ENCODE results near the gene TNS4.
A peak's percentile ranks its signal among the peaks of the same experiment; 100 is the strongest.

The TNS4 gene

GRCh38 chr17:40447148-40447644 lies 54.2 kb downstream of the TNS4 start:
- H3K4me3 ChIP-seq (replicated peaks; ENCODE audit: low read depth, low read length), result no peak overlapping the region
- no peaks in the 10 kb centered on the region for H3K36me3 ChIP-seq (ENCODE audit: control insufficient read depth, insufficient read depth, low read length)
- no peaks in the 10 kb centered on the region; the same call in 1 of the 2 replicates for H3K27me3 ChIP-seq (replicated peaks; ENCODE audit: control insufficient read depth, insufficient read depth, low read length)
- TF ChIP-seq CTCF (IDR thresholded peaks at IDR 0.05; ENCODE audit: insufficient read depth, low read length, poor library complexity, severe bottlenecking), result no peak
- DNase-seq (ENCODE audit: extremely low read depth, insufficient read length), result no peak

GRCh38 chr17:40445751-40446468 lies 55.5 kb downstream of the TNS4 start:
- no peak for DNase-seq (ENCODE audit: extremely low read depth, insufficient read length)
- Histone ChIP-seq H3K27me3 (replicated peaks; ENCODE audit: control insufficient read depth, insufficient read depth, low read length) (no peaks in the 10 kb centered on the region; the same call in 1 of the 2 replicates), H3K36me3 (ENCODE audit: control insufficient read depth, insufficient read depth, low read length) (no peaks in the 10 kb centered on the region), H3K4me3 (replicated peaks; ENCODE audit: low read depth, low read length) (no peak overlapping the region)
- TF ChIP-seq CTCF (IDR thresholded peaks at IDR 0.05; ENCODE audit: insufficient read depth, low read length, poor library complexity, severe bottlenecking), result no peak

GRCh38 chr17:40443988-40444899 lies 57.2 kb downstream of the TNS4 start:
- DNase-seq (ENCODE audit: extremely low read depth, insufficient read length), result peak; percentile 51

GRCh38 chr17:40443196-40443987 lies 58.0 kb downstream of the TNS4 start, which contains the start of gene IGFBP4:
IGFBP4 (plus strand) TSS chr17:40443450; CDS start chr17:40443736, 286 bp downstream.
- Histone ChIP-seq H3K27me3 (replicated peaks; ENCODE audit: control insufficient read depth, insufficient read depth, low read length) (no peaks in the 10 kb centered on the region; the same call in none of the 2 replicates), H3K36me3 (ENCODE audit: control insufficient read depth, insufficient read depth, low read length) (no peaks in the 10 kb centered on the region), H3K4me3 (replicated peaks; ENCODE audit: low read depth, low read length) (peak within 1 kb of the TSS; percentile 36)
- peak; percentile 72 for DNase-seq (ENCODE audit: extremely low read depth, insufficient read length)
- peak; percentile 59 for TF ChIP-seq CTCF (IDR thresholded peaks at IDR 0.05; ENCODE audit: insufficient read depth, low read length, poor library complexity, severe bottlenecking)

More at GRCh38 chr17:40443988-40444899, 57.2 kb downstream of the TNS4 start:
- no peak for TF ChIP-seq CTCF (IDR thresholded peaks at IDR 0.05; ENCODE audit: insufficient read depth, low read length, poor library complexity, severe bottlenecking)
- H3K27me3 ChIP-seq (replicated peaks; ENCODE audit: control insufficient read depth, insufficient read depth, low read length), result no peaks in the 10 kb centered on the region; the same call in none of the 2 replicates
- H3K36me3 ChIP-seq (ENCODE audit: control insufficient read depth, insufficient read depth, low read length), result no peaks in the 10 kb centered on the region
- H3K4me3 ChIP-seq (replicated peaks; ENCODE audit: low read depth, low read length), result peak overlapping the region; percentile 36

Data from GM06990 (cell line).